IMR-90 (cell line): ENCODE measurements around the gene CXorf38.

Experiments
- BHLHE40 ChIP-seq: fragments of 150-350 bp; IDR thresholded peaks from 2 replicates; pipeline ENCODE4 v1.6.1; 2016; ENCODE audit warnings: mild to moderate bottlenecking, low read depth, low read length
- CEBPB ChIP-seq: IDR thresholded peaks from 2 replicates; pipeline ENCODE4 v1.6.1; 2012; ENCODE audit warnings: low read depth, low read length, improper control_type of control experiment
- CHD1 ChIP-seq: IDR thresholded peaks from 2 replicates; pipeline ENCODE4 v1.6.1; 2012; ENCODE audit warnings: low read depth, low read length, improper control_type of control experiment
- CTCF ChIP-seq: conservative IDR thresholded peaks from 2 replicates; pipeline ENCODE4 v1.5.1; 2012; ENCODE audit warnings: mild to moderate bottlenecking, low read depth, low read length, improper control_type of control experiment
- ELK1 ChIP-seq: fragments of 150-350 bp; IDR thresholded peaks from 2 replicates; pipeline ENCODE4 v1.6.1; 2016; ENCODE audit warnings: low read depth, mild to moderate bottlenecking, low read length, moderate library complexity, borderline replicate concordance
- FOS ChIP-seq: fragments of 150-350 bp; IDR thresholded peaks from 2 replicates; pipeline ENCODE4 v1.6.1; 2016; ENCODE audit warnings: low read depth, low read length
- MAFK ChIP-seq: IDR thresholded peaks from 2 replicates; pipeline ENCODE4 v1.6.1; 2012; ENCODE audit warnings: low read depth, low read length, improper control_type of control experiment
- MAZ ChIP-seq: IDR thresholded peaks from 2 replicates; pipeline ENCODE4 v1.6.1; 2012; ENCODE audit warnings: low read depth, mild to moderate bottlenecking, low read length, improper control_type of control experiment, moderate library complexity, borderline replicate concordance
- POLR2A ChIP-seq: IDR thresholded peaks from 2 replicates; pipeline ENCODE4 v1.6.1; 2012; ENCODE audit warnings: mild to moderate bottlenecking, low read depth, low read length
- RAD21 ChIP-seq: IDR thresholded peaks from 2 replicates; pipeline ENCODE4 v1.6.1; 2012; ENCODE audit warnings: low read length, improper control_type of control experiment
- RCOR1 ChIP-seq: IDR thresholded peaks from 2 replicates; pipeline ENCODE4 v1.6.1; 2012; ENCODE audit warnings: mild to moderate bottlenecking, low read length, improper control_type of control experiment; ENCODE audit not compliant: insufficient replicate concordance
- SMC3 ChIP-seq: fragments of 150-350 bp; IDR thresholded peaks from 2 replicates; pipeline ENCODE4 v1.6.1; 2016; ENCODE audit warnings: low read depth, mild to moderate bottlenecking, antibody characterized with exemption, low read length, moderate library complexity
- TF ChIP-seq, protein P1 (sequence below): fragments of 150-350 bp; IDR thresholded peaks from 2 replicates; pipeline ENCODE4 v1.6.1; 2017; ENCODE audit warnings: mild to moderate bottlenecking, antibody characterized with exemption, low read length, low read depth

DNA sequence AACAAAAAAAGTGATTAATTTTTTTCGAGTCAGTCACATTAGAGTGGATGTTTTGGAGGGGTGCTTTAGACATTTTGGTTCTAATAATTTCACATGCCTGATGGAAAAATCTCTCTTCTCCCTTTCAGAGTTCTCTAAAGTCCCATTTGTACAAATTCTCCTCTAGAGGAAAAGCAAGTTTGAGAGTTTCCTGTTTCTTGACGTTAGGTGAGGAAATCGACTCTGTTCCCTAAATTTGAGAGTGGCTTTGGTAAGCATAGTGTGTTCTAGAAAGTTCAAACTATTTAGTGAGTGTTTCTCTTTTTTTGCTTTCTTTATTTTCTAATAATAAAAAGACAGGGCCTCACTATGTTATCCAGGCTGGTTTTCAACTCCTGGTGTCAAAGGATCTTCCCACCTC is 68.2 kb downstream of the CXorf38 start:
- TF ChIP-seq CTCF, result no peak
- TF ChIP-seq MAFK, result no peak
- TF ChIP-seq POLR2A, result no peak
- no peak for TF ChIP-seq RAD21
- TF ChIP-seq BHLHE40, result no peak
- TF ChIP-seq SMC3, result no peak
- TF ChIP-seq, protein P1, sequence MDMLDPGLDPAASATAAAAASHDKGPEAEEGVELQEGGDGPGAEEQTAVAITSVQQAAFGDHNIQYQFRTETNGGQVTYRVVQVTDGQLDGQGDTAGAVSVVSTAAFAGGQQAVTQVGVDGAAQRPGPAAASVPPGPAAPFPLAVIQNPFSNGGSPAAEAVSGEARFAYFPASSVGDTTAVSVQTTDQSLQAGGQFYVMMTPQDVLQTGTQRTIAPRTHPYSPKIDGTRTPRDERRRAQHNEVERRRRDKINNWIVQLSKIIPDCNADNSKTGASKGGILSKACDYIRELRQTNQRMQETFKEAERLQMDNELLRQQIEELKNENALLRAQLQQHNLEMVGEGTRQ, result no peak
- no peak for TF ChIP-seq CEBPB
- TF ChIP-seq MAZ, result no peak
- no peak for TF ChIP-seq RCOR1
- TF ChIP-seq CHD1, result no peak
- TF ChIP-seq ELK1, result no peak
- no peak for TF ChIP-seq FOS
